Measurements from ENCODE around the gene SH3BP4.

Gene SH3BP4

GRCh38 chr2:234979204-234980167, 27.7 kb downstream of the SH3BP4 start:
- Histone ChIP-seq H3K27me3 (peaks cover 41% of the 10 kb centered on the region), H3K9me3 (no peaks in the 10 kb centered on the region), H3K27ac (no peak overlapping the region), H3K4me3 (ENCODE audit: low read depth in 1 of 2, low read length in 1 of 2) (no peak overlapping the region), H3K36me3 (no peaks in the 10 kb centered on the region), H3K4me1 (ENCODE audit: control insufficient read depth in 1 of 2, insufficient read depth in 1 of 2, low read depth in 1 of 2, low read length in 1 of 2) (no peaks in the 10 kb centered on the region)
- no peak for TF ChIP-seq CTCF (IDR thresholded peaks at IDR 0.05)

- H3K4me3 ChIP-seq (ENCODE audit: low read depth in 1 of 2, low read length in 1 of 2), result no peak overlapping the region
- H3K27ac ChIP-seq, result no peak overlapping the region
- H3K4me1 ChIP-seq (ENCODE audit: control insufficient read depth in 1 of 2, insufficient read depth in 1 of 2, low read depth in 1 of 2, low read length in 1 of 2), result no peaks in the 10 kb centered on the region
- H3K27me3 ChIP-seq, result peaks cover 41% of the 10 kb centered on the region
- H3K9me3 ChIP-seq, result no peaks in the 10 kb centered on the region
- no peak for TF ChIP-seq CTCF (IDR thresholded peaks at IDR 0.05)
- no peaks in the 10 kb centered on the region for H3K36me3 ChIP-seq
Observed at GRCh38 chr2:234980451-234981187, 28.8 kb downstream of the SH3BP4 start.

- Histone ChIP-seq H3K4me3 (ENCODE audit: low read depth in 1 of 2, low read length in 1 of 2) (no peak overlapping the region), H3K27ac (no peak overlapping the region), H3K9me3 (no peaks in the 10 kb centered on the region), H3K27me3 (peaks cover 41% of the 10 kb centered on the region), H3K4me1 (ENCODE audit: control insufficient read depth in 1 of 2, insufficient read depth in 1 of 2, low read depth in 1 of 2, low read length in 1 of 2) (no peaks in the 10 kb centered on the region), H3K36me3 (no peaks in the 10 kb centered on the region)
- TF ChIP-seq CTCF (IDR thresholded peaks at IDR 0.05), result no peak
Observed at GRCh38 chr2:234981197-234982095, 29.6 kb downstream of the SH3BP4 start.

GRCh38 chr2:234982096-234982834, 30.4 kb downstream of the SH3BP4 start:
- Histone ChIP-seq H3K27ac (no peak overlapping the region), H3K27me3 (peaks cover 41% of the 10 kb centered on the region), H3K9me3 (no peaks in the 10 kb centered on the region), H3K4me3 (ENCODE audit: low read depth in 1 of 2, low read length in 1 of 2) (no peak overlapping the region), H3K4me1 (ENCODE audit: control insufficient read depth in 1 of 2, insufficient read depth in 1 of 2, low read depth in 1 of 2, low read length in 1 of 2) (no peaks in the 10 kb centered on the region), H3K36me3 (no peaks in the 10 kb centered on the region)
- no peak for TF ChIP-seq CTCF (IDR thresholded peaks at IDR 0.05)

All from neutrophil (primary cell).